ENCODE data around the gene PPP1R15A.
"Not testable (repeated sequence)": the region's sequence is repeated elsewhere in the genome, so short reads cannot be mapped to it uniquely, and the experiment has no call there.

DNA sequence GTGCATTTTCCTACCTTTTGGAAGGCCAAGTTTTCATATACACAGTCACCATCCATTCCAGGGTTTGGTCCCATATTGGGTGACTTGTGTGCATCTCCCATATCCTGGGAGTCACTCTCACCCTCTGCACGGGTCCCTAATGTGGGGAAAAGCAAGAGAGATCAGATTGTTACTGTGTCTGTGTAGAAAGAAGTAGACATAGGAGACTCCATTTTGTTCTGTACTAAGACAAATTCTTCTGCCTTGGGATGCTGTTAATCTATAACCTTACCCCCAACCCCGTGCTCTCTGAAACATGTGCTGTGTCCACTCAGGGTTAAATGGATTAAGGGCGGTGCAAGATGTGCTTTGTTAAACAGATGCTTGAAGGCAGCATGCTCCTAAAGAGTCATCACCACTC is 17.3 kb downstream of the PPP1R15A start:
- TF ChIP-seq, protein P1, sequence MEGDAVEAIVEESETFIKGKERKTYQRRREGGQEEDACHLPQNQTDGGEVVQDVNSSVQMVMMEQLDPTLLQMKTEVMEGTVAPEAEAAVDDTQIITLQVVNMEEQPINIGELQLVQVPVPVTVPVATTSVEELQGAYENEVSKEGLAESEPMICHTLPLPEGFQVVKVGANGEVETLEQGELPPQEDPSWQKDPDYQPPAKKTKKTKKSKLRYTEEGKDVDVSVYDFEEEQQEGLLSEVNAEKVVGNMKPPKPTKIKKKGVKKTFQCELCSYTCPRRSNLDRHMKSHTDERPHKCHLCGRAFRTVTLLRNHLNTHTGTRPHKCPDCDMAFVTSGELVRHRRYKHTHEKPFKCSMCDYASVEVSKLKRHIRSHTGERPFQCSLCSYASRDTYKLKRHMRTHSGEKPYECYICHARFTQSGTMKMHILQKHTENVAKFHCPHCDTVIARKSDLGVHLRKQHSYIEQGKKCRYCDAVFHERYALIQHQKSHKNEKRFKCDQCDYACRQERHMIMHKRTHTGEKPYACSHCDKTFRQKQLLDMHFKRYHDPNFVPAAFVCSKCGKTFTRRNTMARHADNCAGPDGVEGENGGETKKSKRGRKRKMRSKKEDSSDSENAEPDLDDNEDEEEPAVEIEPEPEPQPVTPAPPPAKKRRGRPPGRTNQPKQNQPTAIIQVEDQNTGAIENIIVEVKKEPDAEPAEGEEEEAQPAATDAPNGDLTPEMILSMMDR (conservative IDR thresholded peaks at IDR 0.05; ENCODE audit: low read length): not testable (repeated sequence)
- TF ChIP-seq EZH2phosphoT487 (IDR thresholded peaks at IDR 0.05; ENCODE audit: borderline replicate concordance, low read depth, low read length): not testable (repeated sequence)
